ENCODE results near the gene BRINP1. TPM values are rescaled to one million over a fixed set of nuclear protein-coding genes. Genes with fewer than 3 reads are reported as not detected.

The BRINP1 gene
- total and polyA plus RNA-seq, 2 experiments from 2014 or later: 13.4 to 33.5 TPM

GRCh38 chr9:119117409-119117808 lies 251.8 kb downstream of the BRINP1 start (continued):
- TF ChIP-seq EZH2 (IDR thresholded peaks at IDR 0.05; ENCODE audit: low read depth, unreplicated experiment) (no peak), JUNB (IDR thresholded peaks at IDR 0.05; ENCODE audit: unreplicated experiment) (no peak), ZNF462 (CRISPR knock-in tag; IDR thresholded peaks at IDR 0.05) (no peak)
